HG02759 (cell line): Measurements from ENCODE around the gene ASPG.

ENCODE experiments used
- ATAC-seq: cut with Tn5 transposase; IDR thresholded peaks from one replicate; pipeline ENCODE4 v1.9.1; 2021; ENCODE audit warnings: mild to moderate bottlenecking, moderate library complexity; ENCODE audit not compliant: unreplicated experiment

The ASPG gene

GRCh38 chr14:104115131-104115600, 29.7 kb downstream of the ASPG start:
- ATAC-seq, result no peak

GRCh38 chr14:104115691-104116287, 30.3 kb downstream of the ASPG start:
- no peak for ATAC-seq

- no peak for ATAC-seq
These were observed 30.8 kb downstream of the ASPG start for GRCh38 chr14:104116288-104116755.

- no peak for ATAC-seq
These were observed 31.3 kb downstream of the ASPG start for GRCh38 chr14:104116756-104117340.

- ATAC-seq, result no peak
These were observed 32.0 kb downstream of the ASPG start for GRCh38 chr14:104117341-104118005.

GRCh38 chr14:104118006-104118844, 32.7 kb downstream of the ASPG start:
- ATAC-seq, result no peak

GRCh38 chr14:104119119-104119487, 33.6 kb downstream of the ASPG start:
- ATAC-seq, result no peak

GRCh38 chr14:104119488-104120251, 34.2 kb downstream of the ASPG start:
- no peak for ATAC-seq

- no peak for ATAC-seq
These were observed 34.8 kb downstream of the ASPG start for GRCh38 chr14:104120281-104120741.

- ATAC-seq, result no peak
These were observed 35.6 kb downstream of the ASPG start for GRCh38 chr14:104121142-104121541.

- no peak for ATAC-seq
These were observed 38.4 kb downstream of the ASPG start for GRCh38 chr14:104123879-104124278.

- no peak for ATAC-seq
These were observed 39.5 kb downstream of the ASPG start for GRCh38 chr14:104125011-104125410.

- ATAC-seq, result no peak
These were observed 41.3 kb downstream of the ASPG start for GRCh38 chr14:104126753-104127152.

- no peak for ATAC-seq
These were observed 43.5 kb downstream of the ASPG start for GRCh38 chr14:104128981-104129380.

GRCh38 chr14:104129556-104129955, 44.1 kb downstream of the ASPG start:
- no peak for ATAC-seq

- ATAC-seq, result no peak
These were observed 45.6 kb downstream of the ASPG start for GRCh38 chr14:104130974-104131651.

- ATAC-seq, result no peak
These were observed 46.6 kb downstream of the ASPG start for GRCh38 chr14:104131968-104132732.

GRCh38 chr14:104132981-104133380, 47.5 kb downstream of the ASPG start:
- ATAC-seq, result no peak

- no peak for ATAC-seq
These were observed 48.0 kb downstream of the ASPG start for GRCh38 chr14:104133496-104133895.
